GM12874 (cell line): ENCODE data around the gene DAD1.

Source experiments
- CTCF ChIP-seq: IDR thresholded peaks from 2 replicates; pipeline ENCODE4 v1.5.1; 2011; ENCODE audit warnings: low read depth, mild to moderate bottlenecking, control low read depth, low read length, moderate library complexity; ENCODE audit not compliant: insufficient read depth

Gene DAD1

GRCh38 chr14:22519877-22520685, 68.9 kb downstream of the DAD1 start:
- no peak for TF ChIP-seq CTCF

- no peak for TF ChIP-seq CTCF
These were observed 71.0 kb downstream of the DAD1 start for GRCh38 chr14:22518073-22518472.

- no peak for TF ChIP-seq CTCF
These were observed 71.8 kb downstream of the DAD1 start for GRCh38 chr14:22517117-22517720.

GRCh38 chr14:22515929-22516328, 73.1 kb downstream of the DAD1 start:
- no peak for TF ChIP-seq CTCF
